GM21717 (cell line): ENCODE measurements around the gene CTIF.

ENCODE experiments used
- ATAC-seq: cut with Tn5 transposase; IDR thresholded peaks from one replicate; pipeline ENCODE4 v1.9.1; 2021; ENCODE audit warnings: mild to moderate bottlenecking, moderate library complexity; ENCODE audit not compliant: unreplicated experiment

CTIF gene

DNA sequence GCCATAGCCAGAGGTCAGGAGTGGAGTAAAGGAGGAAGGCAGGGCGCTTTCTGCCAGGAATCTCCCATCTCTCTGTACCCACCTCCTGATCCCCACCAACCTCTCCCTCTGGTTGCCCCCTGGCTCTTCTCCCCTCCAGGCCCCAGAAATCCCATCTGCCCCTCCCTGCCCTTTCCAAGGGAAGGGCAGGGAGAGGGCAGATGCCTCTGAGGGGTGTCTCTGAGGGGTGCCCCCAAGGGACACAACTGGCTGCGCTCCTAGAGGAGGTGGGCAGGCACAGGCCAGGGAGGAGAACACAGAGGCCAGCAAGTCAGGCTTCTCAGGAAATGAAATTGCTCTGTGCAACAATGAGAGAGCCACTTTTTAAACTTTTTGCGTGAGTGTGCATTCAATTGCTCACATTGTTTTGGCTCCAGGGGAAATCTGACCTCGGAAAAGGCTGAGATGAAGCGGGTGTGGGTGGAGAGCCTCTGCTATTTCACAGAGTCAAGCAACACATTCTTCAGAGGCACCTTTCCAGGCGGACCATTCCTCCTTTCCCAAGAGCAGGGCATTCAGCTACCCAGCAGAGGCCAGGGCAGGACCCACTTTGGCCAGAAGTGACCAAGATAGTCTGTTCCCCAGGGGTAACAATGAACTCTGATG, 286.4 kb downstream of the CTIF start:
- ATAC-seq, result no peak

DNA sequence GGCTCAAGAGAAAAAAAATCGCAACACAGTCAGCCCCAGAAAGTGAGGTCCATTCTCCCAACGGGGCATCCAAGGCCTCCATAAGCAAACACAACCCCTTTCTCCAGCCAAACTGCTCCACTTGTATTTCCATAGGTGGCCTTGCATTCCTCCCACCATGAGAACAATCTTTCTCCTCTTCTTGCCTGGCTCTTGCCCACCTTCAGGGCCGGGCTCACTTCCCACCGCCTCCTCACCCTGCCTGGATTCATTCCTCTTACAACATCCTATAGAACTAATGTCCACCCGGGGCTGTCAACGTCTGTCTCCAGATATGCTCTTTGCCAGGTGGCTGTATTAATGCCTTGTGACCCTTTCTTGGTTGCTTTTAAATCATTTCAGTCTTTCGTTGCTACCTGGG, 287.4 kb downstream of the CTIF start:
- no peak for ATAC-seq

DNA sequence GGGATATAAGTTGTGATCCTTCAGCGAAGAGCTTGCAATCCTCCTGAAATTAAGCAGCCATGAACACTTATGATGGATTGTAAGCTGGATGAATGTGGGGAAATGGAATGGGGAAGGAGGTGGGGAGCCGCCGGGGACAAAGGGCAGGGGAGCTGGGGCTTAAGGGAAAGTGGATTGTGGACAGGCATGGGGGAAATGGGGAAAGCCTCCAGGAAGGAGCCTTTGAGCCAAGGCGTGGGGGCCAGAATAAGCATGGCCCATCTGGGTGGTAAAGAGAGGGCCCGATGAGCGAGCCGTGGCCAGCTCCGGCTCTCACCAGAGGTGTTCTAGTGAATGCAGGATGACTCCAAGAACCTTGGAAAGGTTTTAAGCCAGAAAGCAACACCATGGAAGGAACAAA, 288.0 kb downstream of the CTIF start:
- no peak for ATAC-seq

DNA sequence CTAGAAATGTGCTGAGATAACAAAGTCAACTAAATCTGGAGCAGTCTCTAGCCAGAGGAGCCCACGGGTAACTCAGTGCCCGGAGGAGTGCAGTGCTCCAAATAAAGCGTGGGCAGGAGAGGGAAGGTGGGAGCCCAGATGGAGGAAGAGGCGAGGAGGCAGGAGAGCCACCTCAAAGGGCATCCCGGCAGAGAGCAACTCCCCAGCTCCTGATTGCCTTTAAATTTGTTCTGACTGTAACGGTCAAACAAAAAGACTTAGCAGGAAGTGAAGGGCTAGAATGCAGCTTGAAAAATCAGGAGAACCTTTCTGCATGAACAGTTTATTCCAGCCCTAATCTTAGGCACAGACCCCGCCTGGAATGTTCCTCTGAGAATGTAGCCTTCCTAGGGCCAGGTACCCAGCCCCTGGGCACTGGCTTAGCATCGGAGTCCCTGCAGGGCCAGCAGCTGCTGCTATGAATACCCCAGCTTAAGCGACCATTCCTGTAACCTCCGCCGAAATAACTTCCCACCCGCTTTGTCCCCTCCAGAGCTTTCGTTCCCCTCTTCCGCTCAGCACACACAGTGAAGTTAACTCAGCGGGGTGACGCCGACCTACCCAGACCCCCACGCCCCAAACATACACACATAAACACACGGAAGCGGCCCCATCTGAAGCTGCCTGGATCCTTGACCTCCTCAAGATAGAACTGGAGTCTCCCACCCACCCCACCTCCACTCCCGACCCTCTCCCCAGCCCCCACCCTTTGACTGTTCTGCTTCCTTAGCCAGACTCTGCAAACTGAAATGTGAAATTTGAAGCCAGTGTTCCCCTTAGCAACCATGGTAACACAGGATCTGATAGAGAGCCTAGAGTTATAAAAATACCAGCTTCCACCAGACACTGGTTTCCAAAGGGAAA, 288.7 kb downstream of the CTIF start:
- no peak for ATAC-seq

DNA sequence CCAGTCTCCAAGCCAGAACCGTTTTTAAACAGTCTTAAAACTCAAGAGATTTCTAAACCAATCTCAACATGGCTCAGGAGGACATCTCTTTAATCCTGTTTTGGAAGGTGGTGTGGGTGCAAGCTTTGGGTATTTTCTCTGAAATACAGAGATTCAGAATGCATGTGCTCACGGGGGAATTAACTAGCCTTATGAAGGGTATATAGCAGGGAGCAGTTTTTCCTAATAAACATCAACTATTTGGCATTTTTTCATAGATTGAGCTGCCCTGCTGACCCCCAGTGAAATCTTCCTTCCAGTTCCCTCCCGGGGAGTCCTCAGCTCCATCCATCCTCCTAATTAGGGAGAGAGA, 289.3 kb downstream of the CTIF start:
- no peak for ATAC-seq

DNA sequence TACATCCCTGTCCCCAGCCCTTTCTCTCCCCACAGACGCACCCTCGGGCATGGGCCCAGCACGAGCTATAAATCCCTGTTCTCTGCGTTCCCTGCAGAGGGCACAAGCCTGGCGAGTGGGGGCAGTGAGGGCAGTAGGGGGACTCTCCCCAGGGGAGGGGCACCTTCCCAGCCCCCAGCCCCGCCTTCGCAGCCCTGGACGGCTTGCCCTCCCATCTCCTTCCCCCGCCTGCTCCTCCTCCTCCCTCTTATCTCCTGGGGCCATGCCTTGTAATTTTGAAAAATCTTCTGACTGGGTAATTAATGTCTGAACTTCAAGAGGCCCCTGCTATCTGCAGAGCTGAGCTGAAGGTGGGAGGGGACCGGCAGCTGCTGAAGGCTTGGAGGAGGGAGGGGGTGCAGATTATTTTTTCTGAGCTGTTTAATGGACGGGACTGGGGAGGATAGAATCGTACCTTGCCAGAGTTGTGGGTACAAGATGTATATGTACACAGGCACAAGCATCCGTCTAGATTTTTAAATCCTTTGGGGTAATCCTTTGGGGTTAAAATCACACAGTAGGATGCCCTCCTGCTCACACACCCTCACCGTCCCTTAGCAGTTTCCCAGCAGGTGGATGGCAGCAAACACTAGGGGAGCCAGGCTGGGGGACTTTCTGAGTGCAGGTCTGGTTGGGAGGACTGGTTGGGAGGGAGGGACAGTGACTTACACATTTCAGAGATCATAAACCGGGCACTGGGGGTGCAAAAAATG, 290.0 kb downstream of the CTIF start:
- no peak for ATAC-seq

DNA sequence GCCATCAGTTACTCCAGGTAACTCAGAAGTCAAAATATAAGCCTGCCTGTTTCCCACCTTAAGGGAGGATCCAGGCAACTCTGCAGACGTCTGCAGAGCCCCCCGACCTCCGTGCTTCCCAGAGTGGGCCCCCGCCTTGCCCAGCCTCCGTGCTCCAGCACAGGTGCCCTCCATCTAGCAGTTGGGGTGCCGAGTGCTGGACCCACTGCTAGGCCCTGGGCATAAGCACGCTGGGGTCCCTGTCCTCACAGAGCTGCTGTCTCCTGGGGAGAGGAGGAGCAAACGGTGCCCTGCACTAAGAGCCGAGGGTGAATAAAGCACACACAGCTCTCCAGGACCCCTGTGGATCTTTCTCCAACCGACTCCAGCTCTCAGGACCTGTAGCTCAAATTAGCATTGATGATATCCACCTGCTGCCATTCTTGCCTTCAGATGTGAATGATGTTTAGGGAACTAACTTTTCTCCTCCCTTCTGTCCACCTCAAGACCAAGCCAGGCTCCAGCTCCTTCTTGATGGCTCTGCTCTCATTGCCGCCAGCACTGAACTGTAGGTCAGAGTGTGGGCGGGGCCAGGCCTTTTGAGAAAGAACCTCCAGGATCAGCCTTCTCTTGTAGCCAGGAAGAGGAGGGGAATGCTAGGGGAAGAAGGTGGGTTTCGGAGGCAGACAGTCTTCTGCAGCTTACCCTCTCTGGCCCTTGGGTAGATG, 290.8 kb downstream of the CTIF start:
- no peak for ATAC-seq

DNA sequence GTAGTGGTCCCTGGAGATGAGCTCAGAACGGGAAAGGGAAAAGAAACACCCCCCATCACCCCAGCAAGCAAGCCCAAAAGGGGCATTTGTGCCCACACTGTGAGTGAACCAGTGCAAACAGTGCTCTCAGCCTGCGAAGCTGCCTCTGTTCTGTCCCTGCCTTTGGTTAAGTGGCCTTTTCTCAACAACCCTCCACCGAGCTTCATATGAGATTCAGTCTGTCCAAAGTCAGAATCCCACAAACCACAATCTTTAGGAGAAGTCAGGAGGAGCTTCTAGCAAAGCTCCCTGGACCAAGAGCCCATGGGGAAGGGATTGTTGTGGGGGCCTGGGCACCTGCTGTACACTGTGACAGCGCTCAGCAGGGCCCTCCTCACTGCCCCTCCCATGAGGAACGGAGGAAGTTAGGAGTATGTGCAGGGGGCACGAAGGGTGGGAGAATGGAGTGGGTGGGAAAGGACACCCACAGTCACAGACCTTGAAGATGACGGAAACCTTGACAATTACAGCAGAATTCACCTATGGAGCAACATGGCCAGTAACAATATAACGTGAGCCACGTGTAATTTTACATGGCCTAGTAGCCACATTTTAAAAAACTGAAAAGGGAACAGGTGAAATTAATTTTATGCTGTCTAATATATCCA, 292.4 kb downstream of the CTIF start:
- no peak for ATAC-seq

DNA sequence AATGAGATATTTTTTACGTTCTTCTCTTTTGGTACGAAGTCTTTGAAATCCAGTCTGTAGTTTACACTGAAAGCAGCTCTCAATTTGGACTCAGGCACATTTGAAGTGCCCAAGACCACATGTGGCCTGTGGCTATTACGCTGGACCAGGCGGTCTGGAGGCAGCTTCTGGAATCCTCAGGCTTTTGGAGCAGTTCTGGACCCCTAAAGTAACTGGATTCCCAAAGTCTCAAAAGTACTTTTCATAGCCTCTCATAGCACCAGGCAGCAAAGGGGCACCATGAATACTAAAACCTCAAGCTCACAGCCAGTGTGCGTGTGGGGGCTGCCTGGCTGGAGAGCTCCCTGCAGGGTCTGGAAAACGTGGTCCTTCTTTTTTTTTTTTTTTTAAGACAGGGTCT, 293.0 kb downstream of the CTIF start:
- ATAC-seq, result no peak

DNA sequence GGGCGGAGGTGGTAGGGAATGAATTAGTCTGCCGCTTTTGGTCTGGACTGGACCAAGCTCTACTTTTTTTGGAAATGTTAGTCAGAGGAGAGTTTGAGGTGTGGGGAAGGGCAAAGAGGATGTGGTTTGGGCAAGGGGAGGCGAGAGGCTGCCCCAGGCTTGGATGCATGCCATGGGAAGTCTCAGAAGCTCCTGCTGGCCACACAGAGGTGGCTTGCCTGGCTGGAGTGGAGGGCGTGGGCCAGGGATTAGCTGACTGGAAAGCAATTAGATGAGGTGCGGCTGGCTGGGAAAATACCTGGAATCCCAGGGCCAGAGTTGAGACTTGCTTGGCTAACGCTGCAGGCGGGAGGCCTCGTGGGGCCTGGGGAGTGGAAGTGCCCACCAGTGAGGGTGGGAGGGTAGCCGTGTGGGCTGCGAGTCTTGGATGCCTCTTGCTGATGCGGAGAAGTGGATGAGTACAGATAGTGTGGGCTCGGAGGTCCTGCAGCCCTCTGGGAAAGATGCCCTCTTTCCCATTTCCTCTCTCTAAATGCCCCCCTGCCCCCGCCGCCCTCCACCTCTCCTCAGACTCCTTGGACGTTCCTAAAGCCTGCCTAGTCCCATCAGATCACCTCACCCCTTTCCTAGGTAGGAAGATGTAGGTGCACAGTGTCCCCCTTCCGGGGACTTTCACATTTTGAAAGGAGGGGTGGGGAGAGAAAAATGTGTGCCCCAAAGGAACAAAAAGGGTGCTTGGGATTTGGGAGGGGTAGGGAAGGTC, 294.3 kb downstream of the CTIF start:
- ATAC-seq, result no peak

DNA sequence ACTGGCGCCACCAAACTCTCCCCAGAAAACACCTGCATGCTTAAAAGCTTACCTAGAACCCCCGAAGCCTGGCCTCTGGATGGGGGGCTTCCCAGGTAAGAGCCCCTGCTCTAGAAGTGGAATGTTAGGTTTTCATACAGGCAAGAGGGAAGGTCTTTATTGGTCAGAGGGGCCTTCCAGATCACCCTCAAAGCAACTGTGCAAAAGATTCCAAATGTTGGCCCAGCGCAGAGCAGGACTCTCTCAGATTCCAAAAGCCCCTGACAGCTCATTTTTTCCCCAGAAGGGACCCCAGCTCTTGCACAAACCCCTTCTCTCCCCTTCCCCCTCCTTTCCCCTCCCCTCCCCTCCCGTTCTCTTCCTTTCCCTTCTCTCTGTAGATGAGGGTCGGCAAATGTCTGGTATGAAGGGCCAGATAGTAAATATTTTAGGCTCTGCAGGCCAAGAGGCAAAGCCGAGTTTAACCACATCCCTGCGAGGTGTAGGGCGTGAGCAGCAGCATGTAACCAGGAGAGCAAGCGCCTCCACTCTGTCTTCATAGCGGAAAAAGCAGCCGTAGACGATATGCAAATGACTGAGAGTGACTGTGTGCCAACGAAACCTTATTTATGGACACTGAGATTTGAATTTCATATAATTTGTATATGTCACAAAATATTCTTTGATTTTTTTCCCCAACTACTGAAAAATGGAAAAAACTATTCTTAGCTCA, 295.0 kb downstream of the CTIF start:
- peak; percentile 53 for ATAC-seq

DNA sequence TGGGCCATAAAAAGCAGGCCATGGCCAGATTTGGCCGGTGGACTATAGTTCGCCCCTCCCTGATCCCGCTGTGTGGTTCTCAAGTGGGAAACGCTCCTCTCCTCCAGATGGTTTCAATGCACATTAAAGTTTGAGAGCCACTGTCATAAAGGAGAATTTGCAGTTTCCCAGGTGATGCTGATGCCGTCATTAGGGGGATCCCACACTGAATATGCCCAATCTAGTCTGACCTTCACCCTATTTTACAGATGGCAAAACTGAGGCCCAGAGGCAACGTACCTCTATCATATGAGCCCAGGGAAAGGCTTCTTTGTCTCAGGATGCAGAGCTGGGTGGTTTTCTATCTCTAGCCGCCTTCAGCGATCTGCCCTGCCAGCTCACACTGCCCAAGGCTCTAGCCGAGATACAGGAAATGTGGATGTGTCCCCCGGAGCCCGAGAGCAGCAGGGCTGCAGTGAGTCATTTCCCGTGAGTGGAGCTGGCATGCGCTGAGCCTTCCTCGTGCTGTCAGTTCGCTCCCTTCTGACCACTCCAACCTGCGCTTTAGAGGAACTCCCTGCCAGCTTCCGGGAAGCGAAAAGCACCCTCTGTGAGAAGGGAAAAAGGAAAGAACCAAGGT, 295.7 kb downstream of the CTIF start:
- peak; percentile 62 for ATAC-seq

DNA sequence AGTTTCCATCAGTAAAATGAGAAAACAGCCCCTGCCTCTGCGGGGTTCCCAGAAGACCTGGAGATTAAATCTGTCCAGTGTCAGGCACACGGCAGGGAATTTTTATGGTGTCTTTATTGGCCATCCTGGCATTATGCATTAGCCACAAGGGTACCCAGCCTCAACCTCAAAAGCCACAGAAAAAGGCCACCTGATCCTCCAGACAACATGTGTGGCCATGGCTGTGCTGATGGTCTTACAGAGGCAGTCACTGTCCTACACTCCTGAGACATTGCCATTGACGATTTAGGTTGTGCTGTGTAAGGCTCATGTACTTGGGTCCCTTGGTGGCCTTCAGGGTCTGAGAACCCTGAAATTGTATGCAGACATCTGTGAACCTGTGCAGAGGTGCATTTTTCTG, 296.3 kb downstream of the CTIF start:
- ATAC-seq, result no peak

DNA sequence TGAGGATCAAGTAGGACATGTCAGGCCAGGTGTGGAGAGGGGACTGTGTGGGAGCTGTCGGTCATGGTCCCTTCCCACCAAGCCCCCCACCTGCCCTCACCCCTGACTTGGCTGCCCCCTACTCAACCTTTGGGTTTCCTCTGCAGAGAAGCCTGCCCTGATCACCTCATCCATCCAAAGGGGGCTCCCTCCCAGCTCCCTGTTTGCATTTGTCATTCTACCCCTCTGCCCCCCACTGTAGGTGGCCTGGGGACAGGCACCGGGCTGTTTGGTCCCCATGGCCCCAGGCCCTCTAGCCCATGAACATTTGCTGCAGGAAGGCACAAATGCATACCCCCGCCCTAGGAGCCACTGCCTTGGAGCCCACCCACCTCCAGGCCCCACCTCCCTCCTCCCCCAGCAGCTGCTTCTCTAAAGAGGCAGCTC, 296.9 kb downstream of the CTIF start:
- ATAC-seq, result no peak

DNA sequence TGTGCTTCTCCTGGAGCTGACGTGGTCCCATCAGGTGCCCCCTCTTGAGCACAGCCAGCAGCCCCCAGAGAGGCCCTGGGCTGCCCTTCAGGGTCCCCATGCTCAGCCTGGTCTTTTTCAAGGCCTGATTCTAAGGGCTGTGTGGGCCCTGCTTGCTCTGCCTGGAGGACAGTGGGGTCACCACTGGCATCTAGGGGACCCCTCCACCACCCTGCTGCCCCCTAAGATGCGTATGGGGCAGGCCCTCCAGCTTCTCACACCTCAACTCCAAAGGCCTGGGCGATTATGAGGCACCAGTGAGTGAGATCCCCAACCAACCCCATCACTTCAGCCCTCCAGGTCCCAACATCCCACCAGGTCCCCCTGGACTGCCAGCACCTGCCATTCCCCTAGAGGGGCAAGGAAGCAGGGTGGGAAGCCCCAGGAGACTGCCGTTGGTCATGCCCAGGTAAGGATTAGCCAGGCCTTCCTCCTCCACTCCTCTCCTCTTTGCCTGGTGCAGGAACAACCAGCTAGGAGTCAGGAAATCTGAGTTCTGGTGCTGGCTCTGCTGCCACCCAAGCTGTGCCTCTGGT, 297.5 kb downstream of the CTIF start:
- no peak for ATAC-seq

DNA sequence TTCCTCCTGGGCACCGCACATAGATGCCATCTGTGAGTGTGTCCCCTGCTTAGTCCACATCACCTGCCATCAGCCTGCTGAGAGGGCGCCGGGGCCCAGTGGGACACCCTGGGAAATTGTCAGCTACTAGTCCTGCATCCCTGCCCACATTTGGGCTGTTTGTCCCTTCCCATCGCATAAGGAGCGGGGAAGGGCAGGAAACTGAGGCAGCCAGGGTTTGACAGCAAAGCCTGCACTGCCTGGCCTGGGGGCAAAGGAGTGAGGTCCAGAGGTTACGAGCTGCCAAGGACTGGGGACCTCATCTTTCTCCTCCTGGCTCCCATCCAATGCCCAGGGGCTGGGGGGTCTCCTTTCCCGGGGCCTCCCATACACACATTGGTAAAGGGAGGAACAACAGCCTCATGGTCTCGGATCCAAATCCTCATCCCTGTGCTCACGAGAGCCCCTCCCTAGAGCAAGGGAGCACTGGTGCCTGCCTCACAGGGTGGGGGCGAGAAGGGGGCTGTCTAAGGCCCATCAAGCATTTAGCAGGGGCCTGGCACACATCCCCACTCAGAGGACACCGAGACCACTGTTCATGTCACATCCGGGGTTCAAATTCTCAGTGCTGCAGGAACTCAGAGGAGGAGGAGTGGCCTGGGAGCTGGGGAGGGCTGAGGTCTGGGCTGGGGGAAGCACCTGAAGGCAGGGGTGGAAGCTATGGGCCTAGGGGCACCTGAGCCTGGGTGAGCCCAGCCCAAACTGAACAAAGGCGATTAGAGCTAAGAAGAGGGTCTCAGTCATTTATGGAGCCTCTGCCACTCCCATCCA, 298.2 kb downstream of the CTIF start:
- ATAC-seq, result no peak

DNA sequence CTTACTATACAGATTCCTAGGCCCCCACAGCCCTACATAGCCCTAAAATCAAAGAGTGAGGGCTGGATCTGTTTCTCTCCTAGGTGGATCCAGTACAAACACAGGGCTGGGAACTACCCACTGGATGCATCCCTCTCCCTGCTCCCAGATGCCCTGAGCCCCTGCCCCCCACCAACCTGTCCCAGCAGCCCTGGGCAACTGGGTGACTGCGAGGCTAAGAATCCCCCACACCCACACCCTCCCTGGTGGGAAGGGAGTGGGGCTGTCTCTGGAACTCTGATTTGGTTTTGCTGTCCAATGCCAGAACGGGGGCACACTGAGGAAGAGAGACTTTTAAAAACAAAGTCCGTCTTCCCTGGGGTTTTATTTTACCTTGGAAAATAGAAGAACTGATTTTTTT, 298.8 kb downstream of the CTIF start:
- no peak for ATAC-seq
